CMK (cell line): ENCODE results near the gene RHEBL1.

Experiments used
- DNase-seq: peaks from one replicate; pipeline ENCODE4 v3.0.0-alpha.2; 2010; ENCODE audit warnings: low read depth

RHEBL1 gene

DNA sequence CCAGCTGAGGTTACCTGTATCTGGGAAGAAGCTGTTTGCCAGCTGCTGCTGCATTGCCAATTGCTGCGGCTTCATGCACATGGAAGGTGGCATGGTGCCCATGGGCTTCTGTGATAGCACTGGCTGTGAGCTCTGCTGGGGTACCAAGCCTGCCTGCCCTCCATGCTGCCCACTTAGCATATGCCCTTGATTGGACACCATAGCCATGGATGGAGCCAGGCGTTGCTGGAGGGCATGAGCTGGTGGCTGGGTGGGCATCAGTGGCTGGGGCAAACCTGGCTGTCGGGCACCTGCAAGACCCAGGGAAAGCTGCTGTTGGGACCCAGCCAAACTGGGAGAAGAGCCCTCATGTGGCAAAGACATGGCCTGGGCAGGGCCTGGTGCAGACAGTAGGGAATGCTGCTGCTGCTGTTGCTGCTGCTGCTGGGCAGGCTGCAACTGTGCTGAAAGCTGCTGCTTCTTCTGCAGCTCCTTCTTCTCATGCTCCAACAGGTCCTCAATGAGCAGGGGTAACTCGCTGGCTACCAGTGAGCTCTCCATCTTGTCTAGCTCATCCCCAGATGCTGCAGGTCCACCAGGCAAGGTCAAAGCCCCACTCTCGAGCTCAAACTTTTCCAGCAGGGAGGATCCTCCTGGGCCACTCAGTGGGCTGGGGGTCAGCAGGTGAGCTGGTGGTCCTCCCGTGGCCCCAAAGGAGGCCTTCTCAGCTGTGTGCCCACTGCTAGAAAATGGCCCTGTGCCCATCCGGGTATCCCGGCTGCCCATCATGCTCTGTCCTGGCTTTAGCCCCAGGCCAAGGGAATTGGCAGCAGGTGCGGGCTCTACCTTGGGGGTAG lies 32.5 kb downstream of the RHEBL1 start:
- no peak for DNase-seq

DNA sequence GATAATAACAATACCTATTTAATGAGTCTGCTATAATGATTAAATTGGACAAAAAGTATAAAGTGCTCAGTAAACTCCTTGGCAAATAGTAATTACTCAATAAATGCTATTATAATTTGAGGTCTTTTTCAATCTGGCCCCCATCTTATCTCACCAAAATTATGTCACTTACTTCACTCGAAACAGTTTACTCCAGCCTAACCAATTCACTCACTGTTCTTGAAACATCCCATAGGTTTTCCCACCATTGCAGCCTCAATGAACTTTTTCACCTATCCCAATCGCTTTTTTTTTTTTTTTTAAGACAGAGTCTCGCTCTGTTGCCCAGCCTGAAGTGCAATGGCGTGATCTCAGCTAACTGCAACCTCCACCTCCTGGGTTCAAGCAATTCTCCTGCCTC lies 33.8 kb downstream of the RHEBL1 start:
- DNase-seq = no peak

DNA sequence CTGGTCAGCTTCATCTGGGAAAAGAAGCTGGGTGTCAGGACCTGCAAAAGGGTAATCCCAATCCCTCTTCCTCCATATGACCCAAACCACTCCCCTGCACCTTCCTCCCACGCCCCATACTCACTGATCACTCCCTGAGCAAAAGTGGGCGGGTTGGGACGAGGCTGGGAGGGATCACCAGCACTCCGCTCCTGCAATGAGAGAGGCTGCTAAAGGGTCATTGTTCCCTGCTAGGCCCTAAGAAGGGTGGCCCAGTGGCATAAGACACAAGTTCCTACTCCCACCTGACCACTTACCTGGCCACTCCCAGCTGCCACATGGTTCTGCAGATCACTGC lies 35.5 kb downstream of the RHEBL1 start:
- DNase-seq = no peak

DNA sequence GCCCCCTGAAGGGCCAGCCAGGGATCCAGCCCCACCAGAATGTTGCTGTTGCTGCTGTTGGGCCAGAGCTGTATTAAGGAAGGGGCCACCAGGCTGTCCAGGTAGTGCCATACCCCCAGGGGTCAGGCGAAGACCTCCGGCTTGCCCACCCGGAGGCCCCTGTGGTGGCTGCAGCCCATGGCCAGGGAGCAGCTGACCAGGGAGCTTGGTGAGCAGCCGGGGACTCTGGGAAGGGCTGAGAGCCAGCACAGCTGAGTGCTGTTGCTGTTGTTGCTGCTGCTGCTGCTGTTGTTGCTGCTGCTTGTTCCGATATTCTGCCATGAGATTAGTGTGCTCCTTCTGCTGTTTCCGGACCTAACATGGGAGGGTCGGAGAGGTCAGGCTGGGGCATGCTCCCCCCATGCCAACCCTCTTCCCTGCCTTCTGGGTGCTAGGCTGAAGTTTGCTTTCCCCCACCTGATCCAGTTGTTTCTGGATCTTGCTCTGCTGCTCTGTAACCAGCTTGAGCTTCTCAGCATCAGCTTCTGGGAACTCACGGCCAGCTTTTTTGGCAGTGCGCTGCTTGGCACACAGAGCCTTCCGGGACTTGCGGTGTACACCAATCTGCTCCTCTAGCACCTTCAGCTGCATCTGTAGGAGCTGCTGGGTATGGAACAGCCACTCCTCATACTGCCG lies 36.0 kb downstream of the RHEBL1 start:
- DNase-seq = no peak

DNA sequence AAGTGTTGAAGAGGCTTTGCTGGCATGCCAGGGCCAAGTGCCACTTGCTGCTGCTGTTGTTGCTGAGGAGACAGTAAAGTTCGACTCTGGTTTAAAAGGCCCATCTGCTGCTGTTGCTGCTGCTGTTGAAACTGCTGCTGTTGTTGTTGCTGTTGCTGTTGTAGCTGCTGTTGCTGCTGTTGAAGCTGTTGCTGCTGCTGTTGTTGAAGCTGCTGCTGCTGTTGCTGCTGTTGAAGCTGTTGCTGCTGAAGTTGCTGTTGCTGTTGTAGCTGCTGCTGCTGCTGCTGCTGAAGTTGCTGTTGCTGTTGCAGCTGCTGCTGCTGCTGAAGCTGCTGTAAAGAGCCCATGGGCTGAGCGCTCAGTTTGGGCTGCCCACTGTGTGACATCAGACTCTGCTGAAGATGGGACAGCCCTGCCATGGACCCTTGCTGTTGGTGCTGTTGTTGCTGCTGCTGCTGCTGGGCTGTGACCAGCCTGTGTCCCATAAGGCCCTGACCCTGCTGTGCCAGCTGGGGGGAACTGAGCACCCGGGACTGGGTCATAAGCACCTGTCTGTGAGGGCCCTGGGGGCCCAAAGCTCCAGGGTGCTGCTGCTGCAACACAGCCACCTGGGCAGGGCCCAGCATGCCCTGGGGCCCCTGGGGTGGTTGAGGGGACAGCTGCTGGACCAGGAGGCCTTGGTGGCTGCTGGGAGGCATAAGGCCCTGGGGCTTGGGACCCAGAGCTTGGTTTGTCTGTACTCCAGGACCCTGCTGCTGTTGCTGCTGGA lies 36.9 kb downstream of the RHEBL1 start:
- DNase-seq = no peak

DNA sequence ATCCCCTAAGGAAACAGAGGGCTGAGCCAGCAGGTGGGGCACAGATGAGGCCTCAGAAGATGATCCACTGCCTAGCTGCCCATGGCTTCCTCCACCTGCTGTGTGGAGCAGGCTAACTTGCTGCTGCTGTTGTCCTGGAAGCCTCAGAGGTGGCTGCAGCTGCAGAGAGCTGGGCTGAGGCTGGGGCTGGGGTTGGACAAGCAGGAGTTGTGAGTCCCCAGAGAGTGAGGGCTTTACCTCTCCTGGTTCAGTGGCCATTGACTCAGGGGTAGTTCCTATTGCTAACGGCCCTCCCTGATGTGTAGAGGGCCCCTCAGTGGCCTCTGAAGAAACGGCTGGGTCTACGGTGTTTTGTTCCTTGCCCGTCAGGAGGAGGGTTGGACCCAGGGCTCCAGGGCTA lies 37.5 kb downstream of the RHEBL1 start:
- DNase-seq = no peak

DNA sequence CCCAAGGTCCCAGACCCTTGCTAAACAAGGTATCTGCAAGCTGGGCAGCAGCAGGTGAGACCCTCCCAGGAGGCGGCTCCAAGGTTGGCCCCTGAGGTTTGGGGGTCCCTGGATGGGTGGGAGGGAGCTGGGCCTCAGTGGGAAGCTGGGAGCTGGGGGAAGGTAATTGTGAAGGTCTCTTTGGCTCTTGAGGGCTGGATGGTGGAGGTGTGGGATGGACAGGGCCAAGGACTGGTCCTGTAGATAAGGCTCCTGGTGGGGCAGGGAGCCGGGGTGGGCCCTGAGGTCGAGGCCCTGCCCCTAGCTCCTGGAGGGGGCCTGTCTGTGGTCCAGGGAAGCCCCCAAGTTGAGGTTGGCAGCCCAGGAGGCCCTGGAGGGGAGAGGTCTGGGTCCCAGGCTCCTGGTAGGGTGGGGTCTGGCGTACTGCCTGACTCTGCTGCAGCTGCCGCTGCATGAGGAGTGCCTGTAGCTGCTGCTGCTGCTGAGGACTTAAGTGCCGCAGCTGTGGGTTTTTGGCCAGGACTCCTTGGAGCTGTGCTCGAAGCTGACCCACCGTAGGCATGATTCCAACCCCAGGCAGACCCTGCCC lies 38.1 kb downstream of the RHEBL1 start:
- DNase-seq = no peak

DNA sequence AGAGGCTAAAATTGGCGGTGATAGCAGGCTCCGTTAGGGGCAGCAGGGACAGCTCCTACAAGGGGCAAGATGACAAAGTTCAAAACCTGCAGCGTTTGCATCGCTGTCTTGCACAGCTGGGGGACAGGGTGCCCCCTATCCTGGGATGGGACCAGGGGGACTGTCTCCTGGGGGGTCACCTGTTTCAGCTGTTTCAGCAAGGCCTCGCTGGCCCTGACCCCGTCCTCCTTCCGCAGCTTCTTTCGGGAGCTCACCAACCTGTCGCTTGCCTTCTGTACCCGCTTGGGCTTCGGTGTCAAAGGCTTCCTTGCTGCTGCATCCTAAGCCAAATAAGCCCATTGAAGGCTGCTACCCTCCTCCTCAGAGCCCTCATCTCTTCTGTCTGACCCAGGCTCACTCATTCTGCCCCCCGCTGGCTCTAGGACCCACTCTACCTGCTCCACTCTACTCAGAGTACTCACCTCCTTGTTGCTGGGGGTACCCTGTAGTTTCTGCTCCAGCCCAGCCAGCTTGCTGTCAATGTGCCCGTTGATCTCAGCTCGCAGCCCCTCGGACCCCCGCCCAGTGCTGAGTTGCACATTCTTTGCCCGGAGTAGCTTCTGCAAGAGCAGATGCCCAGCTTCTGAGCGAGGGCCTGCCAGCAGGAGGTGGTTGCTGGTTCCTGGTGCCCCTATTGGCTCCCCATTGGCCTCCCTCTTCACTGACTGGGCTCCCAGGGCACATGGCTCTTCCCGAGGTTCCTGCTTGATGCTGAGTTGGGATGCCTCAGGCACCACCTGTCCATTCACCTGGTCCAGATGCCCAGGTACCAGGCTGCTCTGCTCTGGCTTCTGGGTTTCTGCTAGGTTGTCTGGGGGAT lies 38.8 kb downstream of the RHEBL1 start:
- no peak for DNase-seq

DNA sequence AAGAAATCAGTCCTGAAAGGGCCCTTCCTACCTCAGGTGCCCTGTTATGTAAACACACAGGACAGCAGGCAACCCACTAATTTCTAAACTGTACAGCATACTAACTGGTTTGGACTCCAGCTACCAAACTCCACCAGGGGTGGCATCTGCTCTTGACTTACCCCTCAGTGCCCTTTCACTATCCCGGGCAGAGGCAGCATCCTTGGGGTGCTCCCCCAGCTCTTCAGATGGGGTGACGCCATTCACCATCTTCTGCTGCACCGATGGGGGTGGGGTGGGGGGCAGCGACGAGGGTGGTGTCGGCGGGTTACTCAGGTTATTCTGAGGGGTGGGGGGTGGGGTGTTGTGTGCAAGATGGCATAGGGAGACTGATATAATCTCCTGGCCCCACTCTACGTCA lies 39.7 kb downstream of the RHEBL1 start:
- no peak for DNase-seq

DNA sequence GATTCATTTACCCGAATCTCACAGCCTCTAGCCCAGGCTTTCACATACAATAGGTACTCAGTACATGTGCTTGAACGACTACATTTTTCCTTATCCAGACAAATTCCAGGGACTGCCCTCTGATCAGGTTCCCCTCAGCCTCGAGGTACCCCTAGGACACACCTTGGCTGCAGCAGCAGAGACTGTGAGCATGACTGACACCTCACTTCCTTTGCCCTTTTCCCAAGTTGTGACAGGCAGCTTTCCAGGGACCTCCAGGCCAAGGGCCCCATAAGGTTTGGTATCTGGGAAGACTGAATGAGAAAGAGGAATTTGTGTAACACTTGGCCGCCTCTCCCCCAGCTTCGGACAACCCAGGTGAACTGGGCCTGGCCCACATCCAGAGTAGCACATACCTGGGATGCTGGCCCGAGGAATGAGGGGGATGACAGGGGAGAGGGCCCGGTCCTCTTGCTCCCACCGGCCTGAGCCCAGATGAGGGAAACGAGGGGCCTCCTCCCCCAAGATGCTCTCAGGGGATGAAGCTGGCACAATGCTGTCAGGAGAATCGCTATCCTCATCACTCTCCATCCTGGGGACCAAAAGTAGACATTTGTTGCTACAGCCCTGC lies 41.0 kb downstream of the RHEBL1 start:
- no peak for DNase-seq

DNA sequence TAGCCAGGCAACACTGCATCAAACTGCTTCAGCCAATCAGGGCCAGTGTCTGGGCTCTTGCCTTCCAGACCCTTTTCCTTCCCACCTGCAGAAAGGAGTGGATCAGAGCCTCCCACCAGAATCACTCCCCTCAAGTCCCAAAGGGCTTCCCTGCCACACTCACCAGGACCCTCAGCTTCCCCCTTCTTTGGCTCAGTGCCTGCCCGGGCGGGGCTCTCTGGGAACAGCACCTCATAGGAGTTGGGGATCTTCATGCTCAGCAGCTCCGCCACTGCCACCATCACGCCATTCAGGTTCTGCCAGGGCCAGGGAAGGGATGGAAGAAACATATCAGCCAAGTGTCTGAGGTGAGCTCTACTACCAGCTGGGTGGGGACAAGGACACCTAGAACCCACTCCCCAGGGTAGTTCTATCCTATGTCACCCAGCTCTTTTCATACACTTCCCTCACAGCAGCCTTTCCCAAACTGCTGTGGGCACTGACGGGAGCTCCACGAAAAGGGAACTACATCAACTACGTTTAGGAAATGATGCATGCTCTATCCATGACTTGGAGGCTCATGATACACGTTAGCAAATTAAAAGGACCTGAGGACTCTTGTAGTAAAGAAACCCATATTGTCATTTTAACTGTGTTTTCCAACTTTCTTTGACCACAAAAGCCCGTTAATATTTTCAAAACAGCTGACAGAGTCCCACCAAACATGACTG lies 41.8 kb downstream of the RHEBL1 start:
- DNase-seq = no peak

DNA sequence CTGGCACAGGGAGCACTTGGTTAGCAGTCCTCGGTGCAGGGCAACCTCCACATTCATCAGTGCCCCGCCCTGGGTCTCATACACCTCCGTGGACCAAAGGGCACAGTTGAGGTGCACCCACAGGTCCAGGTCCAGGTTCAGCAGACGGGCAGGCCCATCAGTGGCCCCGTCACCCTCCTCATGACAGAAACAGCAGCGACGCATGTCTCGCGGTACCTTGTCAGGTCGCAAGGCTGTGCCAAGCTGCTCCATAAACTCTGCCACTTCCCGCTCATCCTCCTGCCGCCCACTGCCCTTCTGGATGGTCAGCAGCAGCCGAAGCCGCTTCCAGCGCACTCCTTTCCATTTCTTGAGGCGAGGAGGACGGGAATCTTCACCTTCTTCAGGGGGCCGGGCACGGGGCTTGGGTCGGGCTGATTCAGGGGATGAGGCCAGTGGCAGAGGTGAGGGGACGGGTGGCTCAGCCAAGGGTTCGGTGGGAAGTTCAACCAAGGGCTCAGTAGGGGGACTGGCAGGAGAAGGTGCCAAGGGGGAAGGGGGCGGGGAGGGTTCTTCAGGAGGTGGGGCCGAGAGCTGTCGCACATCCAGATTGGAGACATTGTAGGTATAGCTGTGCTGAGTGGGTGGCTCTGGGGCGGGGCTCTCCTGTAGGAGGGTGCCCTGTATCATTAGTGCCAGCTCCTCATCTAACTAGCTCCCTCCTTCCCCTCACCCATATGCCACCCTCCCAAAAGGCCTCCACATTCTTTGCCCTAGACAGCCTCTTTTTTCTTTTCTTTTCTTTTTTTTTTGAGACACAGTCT lies 42.9 kb downstream of the RHEBL1 start:
- DNase-seq = no peak

DNA sequence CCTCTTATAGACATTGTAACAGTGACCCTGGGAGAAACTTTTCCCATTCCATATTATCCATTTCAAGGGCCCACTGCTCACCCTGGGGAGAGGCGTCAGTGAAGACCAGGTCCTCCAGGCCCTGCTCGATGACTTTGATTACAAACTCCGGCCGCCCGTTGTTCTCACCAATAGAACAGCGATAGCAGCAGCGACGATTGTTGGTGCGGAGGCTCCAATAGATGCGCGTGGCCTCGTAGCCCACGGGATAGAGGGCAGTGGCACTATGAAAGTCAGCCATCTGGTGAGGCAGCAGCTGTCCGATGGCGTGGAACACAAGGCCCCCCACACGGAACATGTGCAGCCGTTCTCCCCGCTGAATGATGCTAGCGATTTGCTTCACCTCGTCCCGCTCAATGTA lies 43.7 kb downstream of the RHEBL1 start:
- DNase-seq = no peak

DNA sequence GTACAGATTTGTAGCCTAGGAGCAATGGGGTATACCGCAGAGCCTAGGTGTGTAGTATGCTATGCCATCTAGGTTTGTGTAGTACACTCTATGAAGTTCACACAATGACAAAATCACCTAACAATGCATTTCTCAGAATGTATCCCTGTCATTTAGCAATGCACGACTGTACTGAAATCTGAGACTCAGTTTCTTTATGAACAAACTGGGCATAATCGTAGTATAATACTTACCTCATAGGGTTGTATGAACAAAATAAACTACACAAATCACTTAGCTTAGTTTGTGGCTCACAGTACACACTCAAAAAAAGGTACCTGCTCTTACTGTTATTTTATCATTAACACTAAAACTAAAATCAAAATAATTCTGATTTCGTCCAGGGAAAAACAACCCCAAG lies 44.3 kb downstream of the RHEBL1 start:
- no peak for DNase-seq

DNA sequence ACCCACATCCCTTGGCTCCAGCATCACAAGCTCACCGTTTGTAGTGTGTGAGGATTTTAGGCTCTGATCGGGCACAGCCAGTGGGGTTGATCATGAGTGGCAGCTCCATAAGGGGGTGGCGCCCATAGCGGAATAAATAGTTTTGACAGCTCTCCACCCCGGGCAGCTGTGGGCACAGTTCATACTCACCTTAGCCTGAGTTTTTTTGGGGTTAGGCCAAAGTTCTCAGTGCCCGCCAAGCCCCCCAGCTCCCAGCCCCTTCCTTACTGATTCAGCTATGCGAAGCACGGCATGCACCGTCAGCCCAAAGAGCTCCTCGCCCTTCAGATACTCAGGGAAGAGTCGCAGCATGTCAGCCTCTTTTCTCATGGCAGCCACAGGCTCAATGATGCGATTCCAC lies 45.2 kb downstream of the RHEBL1 start:
- DNase-seq = no peak

DNA sequence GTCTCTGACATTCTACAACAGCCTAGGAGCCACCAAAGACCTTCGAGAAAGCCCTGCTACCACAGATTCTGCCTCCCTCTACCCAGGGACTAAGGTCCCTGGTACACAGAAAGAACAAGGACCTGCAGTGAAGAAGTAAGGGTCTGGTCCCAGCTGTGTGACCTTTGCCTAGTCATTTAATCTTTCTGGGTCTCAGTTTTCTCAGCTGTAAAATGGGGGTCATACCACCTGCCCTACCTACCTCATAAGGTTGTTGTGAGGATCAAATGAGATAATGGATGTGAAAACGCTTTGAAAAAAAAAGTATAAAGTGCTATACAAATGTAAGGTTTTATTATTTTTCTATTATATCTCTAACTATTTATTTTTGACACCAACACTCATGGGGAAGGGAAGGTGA lies 46.0 kb downstream of the RHEBL1 start:
- DNase-seq = no peak

DNA sequence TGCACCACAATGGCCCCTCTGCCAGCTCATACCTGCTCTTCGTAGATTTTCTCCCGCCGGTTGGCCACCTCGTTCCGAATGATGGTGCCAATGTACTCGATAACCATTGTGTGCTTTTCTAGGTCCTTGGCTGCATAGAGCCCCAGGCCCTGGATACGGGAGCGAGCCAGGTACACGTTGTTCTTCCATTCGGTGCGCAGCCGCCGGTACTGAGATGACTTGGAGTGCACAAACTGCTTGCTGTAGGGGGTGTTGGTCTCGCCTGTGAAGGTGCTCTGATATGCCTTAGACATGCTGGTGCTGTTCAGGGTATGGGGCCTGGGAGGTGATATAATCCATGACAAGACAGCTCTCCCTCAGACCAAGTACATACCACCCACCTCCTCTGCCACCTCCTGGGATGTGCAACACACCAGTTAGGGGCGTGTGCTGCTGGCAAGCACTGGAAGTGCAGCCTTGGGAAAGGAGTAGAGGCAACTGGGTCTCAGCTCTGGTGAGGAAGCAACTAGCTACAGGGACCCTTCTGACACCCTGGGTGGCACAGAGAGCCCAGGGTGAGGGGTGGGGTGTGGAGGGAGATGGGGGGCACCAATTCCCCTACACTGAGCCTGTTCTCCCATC lies 47.1 kb downstream of the RHEBL1 start:
- no peak for DNase-seq

DNA sequence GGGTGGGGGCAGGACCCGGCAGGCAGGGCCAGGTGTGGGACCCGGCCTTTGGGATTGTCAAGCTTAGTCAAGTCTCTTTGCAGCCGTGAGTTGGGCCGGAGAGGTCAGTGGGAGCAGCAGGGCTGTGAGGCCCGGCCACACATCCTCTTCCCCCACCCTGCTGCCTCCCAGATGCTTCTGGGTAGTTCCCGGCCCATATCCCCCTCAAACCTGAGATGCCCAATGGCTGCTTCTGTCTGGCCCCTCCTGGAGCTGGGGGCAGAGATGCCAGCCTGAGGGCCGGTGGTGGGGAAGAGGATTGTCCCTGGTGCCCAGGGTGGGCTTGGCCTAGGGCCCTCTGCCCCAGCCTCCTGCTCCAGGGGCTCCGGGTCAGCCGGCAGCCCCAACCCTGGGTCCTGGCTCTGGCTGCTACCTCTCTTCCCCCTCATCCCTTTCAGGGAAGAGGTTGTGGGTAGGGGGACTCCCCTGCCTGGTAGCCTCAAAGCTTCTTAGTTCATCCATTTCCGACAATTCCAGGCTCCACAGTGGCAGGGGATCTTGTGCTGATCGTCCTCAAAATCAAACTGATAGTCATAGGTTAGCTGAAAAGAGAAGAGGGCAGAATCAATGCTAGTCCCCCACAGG lies 48.4 kb downstream of the RHEBL1 start:
- no peak for DNase-seq

DNA sequence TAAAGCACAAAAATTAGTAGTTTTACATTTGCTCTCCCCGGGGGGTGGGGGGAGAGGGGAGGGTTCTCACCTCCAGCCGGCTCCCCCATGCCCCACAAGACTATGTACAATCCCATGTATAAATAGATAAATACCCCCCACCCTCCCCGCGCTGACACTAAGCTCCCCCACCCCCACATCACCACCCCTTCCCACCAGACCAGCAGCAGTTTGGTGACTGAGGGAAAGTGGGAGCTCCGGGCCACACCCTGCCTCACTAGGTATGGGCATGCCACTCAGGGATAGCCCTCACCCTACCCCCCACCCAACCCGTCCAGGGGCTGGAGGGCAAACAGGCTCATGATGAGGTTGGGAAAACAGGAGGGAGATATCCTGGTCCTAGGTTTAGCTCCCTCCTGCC lies 49.3 kb downstream of the RHEBL1 start:
- no peak for DNase-seq
